ENCODE data around the gene EFNA2.

- TF ChIP-seq CTCF (conservative IDR thresholded peaks at IDR 0.05; ENCODE audit: low read depth in 2 of 2) = no peak
- no peak for TF ChIP-seq EZH2 (IDR thresholded peaks at IDR 0.05; ENCODE audit: low read depth, unreplicated experiment)
- no peak for TF ChIP-seq REST (IDR thresholded peaks at IDR 0.05; ENCODE audit: unreplicated experiment)
- TF ChIP-seq JUNB (IDR thresholded peaks at IDR 0.05; ENCODE audit: unreplicated experiment) = no peak
- no peak for TF ChIP-seq POLR2AphosphoS5 (IDR thresholded peaks at IDR 0.05; ENCODE audit: low read depth)
- no peak for TF ChIP-seq ZNF331 (CRISPR knock-in tag; IDR thresholded peaks at IDR 0.05; ENCODE audit: low read depth)
- TF ChIP-seq, protein P1, sequence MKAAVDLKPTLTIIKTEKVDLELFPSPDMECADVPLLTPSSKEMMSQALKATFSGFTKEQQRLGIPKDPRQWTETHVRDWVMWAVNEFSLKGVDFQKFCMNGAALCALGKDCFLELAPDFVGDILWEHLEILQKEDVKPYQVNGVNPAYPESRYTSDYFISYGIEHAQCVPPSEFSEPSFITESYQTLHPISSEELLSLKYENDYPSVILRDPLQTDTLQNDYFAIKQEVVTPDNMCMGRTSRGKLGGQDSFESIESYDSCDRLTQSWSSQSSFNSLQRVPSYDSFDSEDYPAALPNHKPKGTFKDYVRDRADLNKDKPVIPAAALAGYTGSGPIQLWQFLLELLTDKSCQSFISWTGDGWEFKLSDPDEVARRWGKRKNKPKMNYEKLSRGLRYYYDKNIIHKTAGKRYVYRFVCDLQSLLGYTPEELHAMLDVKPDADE (IDR thresholded peaks at IDR 0.05) = no peak
- TF ChIP-seq NANOG (IDR thresholded peaks at IDR 0.05; ENCODE audit: borderline replicate concordance) = no peak
- TF ChIP-seq EZH2phosphoT487 (IDR thresholded peaks at IDR 0.05; ENCODE audit: unreplicated experiment) = no peak
- no peak for TF ChIP-seq STAT1 (IDR thresholded peaks at IDR 0.05; ENCODE audit: unreplicated experiment)
- no peak for TF ChIP-seq CREB1 (CRISPR knock-in tag; IDR thresholded peaks at IDR 0.05; ENCODE audit: low read depth)
Measured at GRCh38 chr19:1294688-1295087, 9.0 kb downstream of the EFNA2 start.

All from GM23338 (cell line).